Measurements from ENCODE around the gene FOXP3. TPM values are rescaled to one million over a fixed set of nuclear protein-coding genes. Genes with fewer than 3 reads are reported as not detected.

The FOXP3 gene
- total RNA-seq, 1 experiment from 2014 or later, result 0.68 TPM

DNA sequence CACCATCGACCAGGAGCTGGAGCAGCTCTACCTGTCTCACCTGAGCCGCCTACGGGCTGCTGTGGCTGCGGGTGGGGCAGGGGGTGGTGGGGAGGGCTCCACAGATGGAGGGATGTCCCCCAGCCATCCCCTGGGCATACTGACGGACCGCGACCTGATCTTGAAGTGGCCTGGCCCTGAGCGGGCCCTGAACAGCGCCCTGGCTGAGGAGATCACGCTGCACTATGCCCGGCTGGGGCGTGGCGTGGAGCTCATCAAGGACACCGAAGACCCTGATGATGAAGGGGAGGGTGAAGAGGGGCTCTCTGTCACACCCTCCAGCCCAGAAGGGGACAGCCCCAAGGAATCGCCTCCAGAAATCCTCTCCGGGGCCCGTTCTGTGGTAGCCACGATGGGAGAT, 21.6 kb upstream of the FOXP3 start:
- H3K4me3 Mint-ChIP-seq, result no peak overlapping the region
- H2BK15ac ChIP-seq (ENCODE audit: low read depth, low read length), result no peak overlapping the region
- H2BK120ac ChIP-seq (ENCODE audit: low read depth, low read length, poor library complexity, severe bottlenecking), result no peak overlapping the region

More for the DNA sequence above, 21.6 kb upstream of the FOXP3 start:
- H3K27me3 ChIP-seq (ENCODE audit: insufficient read depth, low read length), result no peaks in the 10 kb centered on the region
- no peak overlapping the region for H2AK5ac ChIP-seq (ENCODE audit: insufficient read length, low read length)
- H3K23ac ChIP-seq (ENCODE audit: insufficient read length, low read depth, low read length), result no peak overlapping the region
- H3K79me2 ChIP-seq (ENCODE audit: insufficient read depth, low read length), result no peaks in the 10 kb centered on the region
- no peaks in the 10 kb centered on the region for H3K23me2 ChIP-seq (ENCODE audit: insufficient read length, low read depth, low read length, poor library complexity, severe bottlenecking)
- H3K27ac ChIP-seq (ENCODE audit: insufficient read length, low read depth, low read length), result no peak overlapping the region
- H3K4me1 ChIP-seq (ENCODE audit: insufficient read depth, low read length), result no peaks in the 10 kb centered on the region
- no peak overlapping the region for H2BK12ac ChIP-seq (ENCODE audit: insufficient read length, low read depth, low read length)
- Mint-ChIP-seq H3K27ac (no peak overlapping the region), H3K27me3 (ENCODE audit: low read depth) (peaks cover 2% of the 10 kb centered on the region), H3K36me3 (ENCODE audit: insufficient read depth in 1 of 3, low read depth in 3 of 3) (peaks cover 1 to 4% (median 4%) of the 10 kb centered on the region in 3 experiments; a peak in 5 of 7 replicates), H3K9me3 (peaks cover 62 to 66% of the 10 kb centered on the region in 2 experiments), H3K4me1 (peaks cover 4 to 11% of the 10 kb centered on the region in 2 experiments; a peak in 3 of 4 replicates)
- no peak overlapping the region for H3K18ac ChIP-seq (ENCODE audit: insufficient read length, low read depth, low read length)
- no peak overlapping the region for H4K91ac ChIP-seq (ENCODE audit: insufficient read length, low read depth, low read length)
- no peak overlapping the region for H4K5ac ChIP-seq (ENCODE audit: insufficient read length, low read depth, low read length)
- H3K4me2 ChIP-seq (ENCODE audit: insufficient read depth, insufficient read length, low read length), result no peak overlapping the region
- H4K20me1 ChIP-seq (ENCODE audit: control insufficient read depth, insufficient read depth, insufficient read length), result no peaks in the 10 kb centered on the region
- H2AFZ ChIP-seq (ENCODE audit: low read length), result no peak overlapping the region
- no peak overlapping the region for H3T11ph ChIP-seq (ENCODE audit: low read length)
- no peak overlapping the region for H4K8ac ChIP-seq (replicated peaks; ENCODE audit: insufficient read length, low read depth, low read length)
- no peak overlapping the region for H3K56ac ChIP-seq (ENCODE audit: insufficient read length, low read depth, low read length)
- no peak for DNase-seq
- no peaks in the 10 kb centered on the region for H3K79me1 ChIP-seq (ENCODE audit: insufficient read depth, low read depth, low read length, poor library complexity, severe bottlenecking)
- TF ChIP-seq, protein P1, sequence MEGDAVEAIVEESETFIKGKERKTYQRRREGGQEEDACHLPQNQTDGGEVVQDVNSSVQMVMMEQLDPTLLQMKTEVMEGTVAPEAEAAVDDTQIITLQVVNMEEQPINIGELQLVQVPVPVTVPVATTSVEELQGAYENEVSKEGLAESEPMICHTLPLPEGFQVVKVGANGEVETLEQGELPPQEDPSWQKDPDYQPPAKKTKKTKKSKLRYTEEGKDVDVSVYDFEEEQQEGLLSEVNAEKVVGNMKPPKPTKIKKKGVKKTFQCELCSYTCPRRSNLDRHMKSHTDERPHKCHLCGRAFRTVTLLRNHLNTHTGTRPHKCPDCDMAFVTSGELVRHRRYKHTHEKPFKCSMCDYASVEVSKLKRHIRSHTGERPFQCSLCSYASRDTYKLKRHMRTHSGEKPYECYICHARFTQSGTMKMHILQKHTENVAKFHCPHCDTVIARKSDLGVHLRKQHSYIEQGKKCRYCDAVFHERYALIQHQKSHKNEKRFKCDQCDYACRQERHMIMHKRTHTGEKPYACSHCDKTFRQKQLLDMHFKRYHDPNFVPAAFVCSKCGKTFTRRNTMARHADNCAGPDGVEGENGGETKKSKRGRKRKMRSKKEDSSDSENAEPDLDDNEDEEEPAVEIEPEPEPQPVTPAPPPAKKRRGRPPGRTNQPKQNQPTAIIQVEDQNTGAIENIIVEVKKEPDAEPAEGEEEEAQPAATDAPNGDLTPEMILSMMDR (conservative IDR thresholded peaks at IDR 0.05), result no peak
- no peak overlapping the region for H3K4ac ChIP-seq (ENCODE audit: low read depth, low read length)
- H2BK5ac ChIP-seq (ENCODE audit: insufficient read length, low read length), result no peak overlapping the region
- no peak overlapping the region for H2BK20ac ChIP-seq (ENCODE audit: low read depth, low read length, poor library complexity, severe bottlenecking)
- no peak overlapping the region for H3K14ac ChIP-seq (ENCODE audit: insufficient read depth, low read length)
- peaks cover 18% of the 10 kb centered on the region for H3K9me3 ChIP-seq (ENCODE audit: control insufficient read depth, low read depth, low read length)
- no CpG with 5 or more reads among the region's 18 CpGs for WGBS (ENCODE audit: extremely low coverage, insufficient read length, low lambda C conversion rate)
- H3K9ac ChIP-seq (ENCODE audit: extremely low read depth, insufficient read length, low read length), result no peak overlapping the region
